Progenitor cell of endocrine pancreas (in vitro differentiated cells): ENCODE results near the gene DPF3. TPM values are rescaled to one million over a fixed set of nuclear protein-coding genes. Genes with fewer than 3 reads are reported as not detected.

ENCODE experiments used
- DNase-seq: peaks from one replicate; pipeline ENCODE4 v3.0.0; 2021; ENCODE audit warnings: low spot score; ENCODE audit not compliant: unreplicated experiment
- H3K27ac Mint-ChIP-seq: 2 replicates; pipeline ENCODE4 v1.8.0; 2021; ENCODE audit warnings: mild to moderate bottlenecking, moderate library complexity, mixed read lengths
- H3K27me3 Mint-ChIP-seq: 2 replicates; pipeline ENCODE4 v1.8.0; 2021; ENCODE audit warnings: mixed read lengths
- H3K36me3 Mint-ChIP-seq: 2 replicates; pipeline ENCODE4 v1.8.0; 2022; ENCODE audit warnings: mixed read lengths; ENCODE audit not compliant: insufficient read depth
- H3K4me1 Mint-ChIP-seq: 2 replicates; pipeline ENCODE4 v1.8.0; 2021; ENCODE audit warnings: low read depth, mixed read lengths
- H3K4me3 Mint-ChIP-seq: 2 replicates; pipeline ENCODE4 v1.8.0; 2021; ENCODE audit warnings: low read depth, mild to moderate bottlenecking, moderate library complexity, mixed read lengths
- H3K9me3 Mint-ChIP-seq: 2 replicates; pipeline ENCODE4 v1.8.0; 2021; ENCODE audit warnings: low read depth, mixed read lengths
- total RNA-seq: library from RNA; stranded (reverse); gene quantifications from 2 replicates; pipeline ENCODE4 v1.2.1, GENCODE V29; 2021
- TF ChIP-seq, protein P1 (sequence below): fragments of 200-600 bp; sonication (generic); IDR thresholded peaks from one replicate; pipeline ENCODE4 v1.5.0; 2021; ENCODE audit warnings: antibody characterized with exemption, mild to moderate bottlenecking; ENCODE audit not compliant: unreplicated experiment

DPF3 gene
- total RNA-seq, 1 donor from 2014 or later, result 2.2 TPM

DNA sequence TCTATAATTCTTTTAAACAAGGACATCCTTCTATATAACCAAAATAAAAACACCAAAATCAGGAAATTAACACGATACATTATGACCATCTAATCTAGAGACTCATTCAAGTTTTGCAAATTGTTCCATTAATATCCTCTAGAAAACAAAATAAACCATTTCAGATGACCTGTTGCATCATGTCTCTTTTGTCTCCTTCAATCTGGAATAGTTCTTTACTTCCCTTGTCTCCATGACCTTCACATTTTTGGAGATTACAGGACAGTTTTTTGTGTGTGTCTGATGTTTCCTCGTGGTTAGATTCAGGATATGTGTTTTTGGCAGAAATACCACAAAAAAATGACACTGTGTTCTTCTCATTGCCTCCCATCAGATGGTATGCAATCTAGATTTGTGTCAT lies 19.9 kb upstream of the DPF3 start:
- TF ChIP-seq, protein P1, sequence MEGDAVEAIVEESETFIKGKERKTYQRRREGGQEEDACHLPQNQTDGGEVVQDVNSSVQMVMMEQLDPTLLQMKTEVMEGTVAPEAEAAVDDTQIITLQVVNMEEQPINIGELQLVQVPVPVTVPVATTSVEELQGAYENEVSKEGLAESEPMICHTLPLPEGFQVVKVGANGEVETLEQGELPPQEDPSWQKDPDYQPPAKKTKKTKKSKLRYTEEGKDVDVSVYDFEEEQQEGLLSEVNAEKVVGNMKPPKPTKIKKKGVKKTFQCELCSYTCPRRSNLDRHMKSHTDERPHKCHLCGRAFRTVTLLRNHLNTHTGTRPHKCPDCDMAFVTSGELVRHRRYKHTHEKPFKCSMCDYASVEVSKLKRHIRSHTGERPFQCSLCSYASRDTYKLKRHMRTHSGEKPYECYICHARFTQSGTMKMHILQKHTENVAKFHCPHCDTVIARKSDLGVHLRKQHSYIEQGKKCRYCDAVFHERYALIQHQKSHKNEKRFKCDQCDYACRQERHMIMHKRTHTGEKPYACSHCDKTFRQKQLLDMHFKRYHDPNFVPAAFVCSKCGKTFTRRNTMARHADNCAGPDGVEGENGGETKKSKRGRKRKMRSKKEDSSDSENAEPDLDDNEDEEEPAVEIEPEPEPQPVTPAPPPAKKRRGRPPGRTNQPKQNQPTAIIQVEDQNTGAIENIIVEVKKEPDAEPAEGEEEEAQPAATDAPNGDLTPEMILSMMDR, result no peak
- H3K27ac Mint-ChIP-seq, result no peak overlapping the region
- H3K27me3 Mint-ChIP-seq, result peaks cover 22% of the 10 kb centered on the region
- no peaks in the 10 kb centered on the region for H3K36me3 Mint-ChIP-seq
- H3K9me3 Mint-ChIP-seq, result no peaks in the 10 kb centered on the region
- DNase-seq, result no peak
- H3K4me3 Mint-ChIP-seq, result no peak overlapping the region
- H3K4me1 Mint-ChIP-seq, result no peaks in the 10 kb centered on the region

DNA sequence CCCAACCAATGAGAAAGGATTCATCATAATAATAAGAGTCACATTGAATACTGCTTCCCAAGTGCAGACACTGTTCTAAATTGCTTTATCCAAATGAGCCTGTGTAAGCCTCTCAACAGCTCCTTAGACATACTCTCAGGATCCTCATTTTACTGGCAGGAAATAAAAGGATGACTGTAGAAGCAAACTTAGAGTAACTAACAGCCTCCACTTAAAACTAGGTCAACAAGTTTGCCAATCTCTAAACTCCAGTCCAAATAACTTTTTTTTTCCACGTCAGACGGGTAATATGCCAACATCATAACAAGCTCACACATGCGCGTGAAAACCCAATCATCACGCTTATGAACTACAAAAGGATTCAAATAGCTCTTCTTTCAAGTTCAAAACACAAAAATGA lies 15.3 kb upstream of the DPF3 start:
- Mint-ChIP-seq H3K27me3 (peaks cover 18% of the 10 kb centered on the region), H3K4me1 (no peaks in the 10 kb centered on the region), H3K9me3 (no peaks in the 10 kb centered on the region), H3K27ac (no peak overlapping the region), H3K36me3 (no peaks in the 10 kb centered on the region), H3K4me3 (no peak overlapping the region)
- DNase-seq, result no peak
- TF ChIP-seq, protein P1, result no peak

DNA sequence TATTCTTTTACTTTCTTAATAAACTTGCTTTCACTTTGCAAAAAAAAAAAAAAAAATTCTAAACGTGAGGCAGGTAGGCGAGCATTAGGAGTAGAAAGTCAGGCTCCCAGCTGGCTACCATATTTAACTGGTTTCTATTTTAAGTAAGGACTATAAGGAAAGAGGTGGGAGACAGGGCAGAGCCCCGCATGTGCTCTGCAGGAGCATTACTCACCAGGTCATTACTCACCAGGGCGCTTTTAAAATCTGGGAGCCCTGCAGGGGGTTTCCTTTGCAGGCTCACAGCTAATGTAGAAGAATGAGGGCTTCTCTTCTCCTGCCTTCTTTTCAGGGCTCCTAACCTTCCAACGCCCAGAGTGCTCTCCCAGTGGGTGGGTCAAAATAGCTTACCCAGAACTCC lies 14.0 kb upstream of the DPF3 start:
- Mint-ChIP-seq H3K27ac (no peak overlapping the region), H3K36me3 (no peaks in the 10 kb centered on the region), H3K9me3 (no peaks in the 10 kb centered on the region), H3K4me3 (no peak overlapping the region), H3K27me3 (peaks cover 10% of the 10 kb centered on the region), H3K4me1 (no peaks in the 10 kb centered on the region)
- no peak for DNase-seq
- TF ChIP-seq, protein P1, result no peak

DNA sequence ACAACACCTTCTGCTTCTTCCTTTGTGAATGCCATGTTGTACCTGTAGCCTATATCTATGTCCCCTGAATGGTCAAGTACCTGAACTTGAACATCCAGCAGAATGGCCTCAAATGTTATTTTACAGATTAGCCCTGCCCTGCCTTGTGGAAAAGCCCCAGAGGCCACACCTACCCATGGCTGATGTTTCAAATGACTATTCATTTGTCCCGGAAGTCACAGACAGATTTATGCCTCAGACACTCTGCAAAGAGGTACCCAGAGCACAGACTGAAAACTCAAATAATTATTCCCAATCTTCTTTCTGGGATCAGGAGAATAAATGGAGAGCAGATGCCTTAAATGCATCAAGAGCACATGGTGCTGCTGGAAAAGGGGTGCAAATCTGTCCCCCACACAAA lies 13.0 kb upstream of the DPF3 start:
- Mint-ChIP-seq H3K27ac (no peak overlapping the region), H3K9me3 (no peaks in the 10 kb centered on the region), H3K36me3 (no peaks in the 10 kb centered on the region), H3K27me3 (peaks cover 12% of the 10 kb centered on the region), H3K4me1 (no peaks in the 10 kb centered on the region), H3K4me3 (no peak overlapping the region)
- TF ChIP-seq, protein P1, result no peak
- no peak for DNase-seq

DNA sequence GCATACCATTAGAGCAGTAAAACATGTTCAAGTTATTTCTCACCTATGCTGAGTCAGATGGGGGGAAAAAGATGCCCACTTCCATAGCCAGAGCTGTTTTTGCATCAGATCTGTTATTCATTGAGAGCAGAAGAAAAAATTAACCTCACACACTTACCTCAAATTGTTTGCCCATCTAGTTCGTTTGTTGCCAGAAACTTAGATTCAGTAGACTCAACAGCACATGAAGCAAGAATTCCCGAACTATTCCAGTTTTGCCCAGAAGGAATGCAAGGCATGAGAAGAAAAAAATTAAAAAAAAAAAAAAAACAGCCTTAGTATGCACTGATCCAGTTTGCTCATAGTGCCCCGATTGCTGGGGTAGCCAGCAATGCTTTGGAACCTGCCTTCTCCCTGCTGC lies 12.4 kb upstream of the DPF3 start:
- no peaks in the 10 kb centered on the region for H3K4me1 Mint-ChIP-seq

More for the DNA sequence above, 12.4 kb upstream of the DPF3 start:
- TF ChIP-seq, protein P1, result no peak
- Mint-ChIP-seq H3K27me3 (peaks cover 16% of the 10 kb centered on the region), H3K4me3 (no peak overlapping the region), H3K27ac (no peak overlapping the region), H3K36me3 (no peaks in the 10 kb centered on the region), H3K9me3 (no peaks in the 10 kb centered on the region)
- no peak for DNase-seq
